ENCODE measurements around the gene ZDHHC8.
A peak's percentile ranks its signal among the peaks of the same experiment; 100 is the strongest.

The ZDHHC8 gene

GRCh38 chr22:20113551-20114310 lies 17.9 kb upstream of the ZDHHC8 start:
- DNase-seq (ENCODE audit: low read depth): no peak

- DNase-seq (ENCODE audit: low read depth): no peak
Measured at GRCh38 chr22:20114506-20115475, 16.8 kb upstream of the ZDHHC8 start.

GRCh38 chr22:20115691-20116375 lies 15.8 kb upstream of the ZDHHC8 start, which contains the start of gene RANBP1:
Gene RANBP1, plus strand, starts transcription at chr22:20116104. Its CDS starts 81 bp downstream, at chr22:20116185.
- DNase-seq (ENCODE audit: low read depth): no peak

GRCh38 chr22:20116376-20116950 lies 15.1 kb upstream of the ZDHHC8 start:
- DNase-seq (ENCODE audit: low read depth): no peak

GRCh38 chr22:20116951-20117632 lies 14.5 kb upstream of the ZDHHC8 start, which contains the start of gene TRMT2A:
Gene TRMT2A, minus strand, starts transcription at chr22:20117226. Its CDS starts 320 bp downstream, at chr22:20116906.
- DNase-seq (ENCODE audit: low read depth): peak; percentile 99

- peak; percentile 53 for DNase-seq (ENCODE audit: low read depth)
Measured at GRCh38 chr22:20117633-20118299, 13.8 kb upstream of the ZDHHC8 start.

- no peak for DNase-seq (ENCODE audit: low read depth)
Measured at GRCh38 chr22:20118300-20119020, 13.1 kb upstream of the ZDHHC8 start.

GRCh38 chr22:20121856-20122415 lies 9.7 kb upstream of the ZDHHC8 start:
- no peak for DNase-seq (ENCODE audit: low read depth)

GRCh38 chr22:20123366-20124082 lies 8.1 kb upstream of the ZDHHC8 start:
- DNase-seq (ENCODE audit: low read depth): no peak

- no peak for DNase-seq (ENCODE audit: low read depth)
Measured at GRCh38 chr22:20124083-20124787, 7.4 kb upstream of the ZDHHC8 start.

- DNase-seq (ENCODE audit: low read depth): no peak
Measured at GRCh38 chr22:20125201-20126174, 6.1 kb upstream of the ZDHHC8 start.

GRCh38 chr22:20126284-20127029 lies 5.1 kb upstream of the ZDHHC8 start:
- DNase-seq (ENCODE audit: low read depth): no peak

GRCh38 chr22:20127318-20127868 lies 4.2 kb upstream of the ZDHHC8 start:
- no peak for DNase-seq (ENCODE audit: low read depth)

GRCh38 chr22:20127869-20128618 lies 3.6 kb upstream of the ZDHHC8 start:
- DNase-seq (ENCODE audit: low read depth): no peak

- no peak for DNase-seq (ENCODE audit: low read depth)
Measured at GRCh38 chr22:20128619-20128901, 3.0 kb upstream of the ZDHHC8 start.
